Activated CD4-positive, CD25-positive, alpha-beta regulatory T cell (primary cell): Measurements from ENCODE around the gene OLR1.
"Not testable (repeated sequence)": the region's sequence is repeated elsewhere in the genome, so short reads cannot be mapped to it uniquely, and the experiment has no call there.

ENCODE experiments used
- DNase-seq, 4 experiments: peaks; one replicate each; lab custom pipeline; 2025; lab: John Stamatoyannopoulos, UW

OLR1 gene

DNA sequence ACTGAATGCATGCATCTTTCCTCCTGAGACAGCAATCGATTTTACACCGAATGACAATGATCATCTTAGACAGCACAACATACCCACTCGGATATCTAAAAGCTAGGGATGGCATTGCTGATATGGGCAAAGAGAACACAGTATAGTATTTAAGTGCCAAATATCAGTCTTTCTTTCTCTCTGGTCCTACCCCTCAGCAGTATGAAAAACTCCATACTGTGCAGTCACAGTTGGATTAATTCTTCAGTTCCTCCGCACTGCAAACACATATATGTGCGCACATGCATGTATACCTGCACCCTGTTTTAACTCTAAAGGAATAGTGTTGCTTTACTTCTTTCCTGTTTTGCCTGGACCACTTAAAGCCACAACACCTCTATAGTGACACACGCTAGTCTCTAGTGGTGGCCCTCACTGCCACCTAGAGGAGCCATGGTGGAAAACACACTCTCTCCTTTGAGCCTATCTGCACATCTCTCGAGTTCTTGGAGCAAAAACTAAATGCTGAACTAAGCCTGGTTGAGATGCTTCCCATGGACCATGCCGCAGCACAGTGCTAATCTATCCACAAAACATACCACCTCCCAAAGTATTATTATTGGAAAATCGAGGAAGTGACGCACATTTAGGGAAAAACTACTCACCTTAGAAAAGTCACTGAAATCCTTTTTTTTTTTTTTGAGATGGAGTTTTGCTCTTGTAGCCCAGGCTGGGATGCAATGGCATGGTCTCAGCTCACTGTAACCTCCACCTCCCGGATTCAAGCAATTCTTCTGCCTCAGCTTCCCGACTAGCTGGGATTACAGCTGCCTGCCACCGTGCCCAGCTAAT, 18.8 kb upstream of the OLR1 start:
- peak in 1 of 4 experiments; percentile 9 for DNase-seq

DNA sequence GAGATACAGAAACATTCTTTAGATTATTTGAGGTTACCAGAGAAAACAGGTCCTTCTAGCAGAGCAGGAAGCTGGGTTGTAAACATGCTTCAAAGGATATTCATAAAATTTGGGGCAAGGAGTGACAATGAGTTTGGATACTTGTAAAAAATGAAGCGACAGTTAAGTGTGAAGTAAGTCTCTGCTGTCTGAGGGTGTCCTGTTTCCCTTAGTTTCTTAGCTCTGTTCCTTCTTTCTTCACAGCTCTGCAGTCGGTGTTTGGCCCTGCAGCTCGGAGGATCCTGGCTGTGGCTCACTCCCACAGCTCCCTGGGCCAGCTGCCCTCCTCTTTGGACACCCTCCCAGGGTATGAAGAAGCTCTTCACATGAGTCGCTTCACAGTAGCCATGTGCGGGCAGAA, 17.7 kb upstream of the OLR1 start:
- no peak for DNase-seq

DNA sequence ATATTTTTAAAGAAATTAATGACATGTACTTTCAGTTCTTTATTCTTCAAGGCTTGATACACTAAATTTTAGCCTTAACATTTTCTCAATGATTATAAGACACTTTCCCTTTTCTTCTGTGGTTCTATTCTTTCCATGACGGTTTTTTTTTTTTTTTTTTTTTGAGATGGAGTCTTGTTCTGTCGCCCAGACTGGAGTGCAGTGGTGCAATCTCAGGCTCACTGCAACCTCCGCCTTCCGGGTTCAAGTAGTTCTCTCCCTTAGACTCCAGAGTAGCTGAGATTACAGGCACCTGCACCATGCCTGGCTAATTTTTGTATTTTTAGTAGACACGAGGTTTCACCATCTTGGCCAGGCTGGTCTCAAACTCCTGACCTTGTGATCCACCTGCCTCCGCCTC, 15.0 kb upstream of the OLR1 start:
- DNase-seq, result not testable (repeated sequence)

DNA sequence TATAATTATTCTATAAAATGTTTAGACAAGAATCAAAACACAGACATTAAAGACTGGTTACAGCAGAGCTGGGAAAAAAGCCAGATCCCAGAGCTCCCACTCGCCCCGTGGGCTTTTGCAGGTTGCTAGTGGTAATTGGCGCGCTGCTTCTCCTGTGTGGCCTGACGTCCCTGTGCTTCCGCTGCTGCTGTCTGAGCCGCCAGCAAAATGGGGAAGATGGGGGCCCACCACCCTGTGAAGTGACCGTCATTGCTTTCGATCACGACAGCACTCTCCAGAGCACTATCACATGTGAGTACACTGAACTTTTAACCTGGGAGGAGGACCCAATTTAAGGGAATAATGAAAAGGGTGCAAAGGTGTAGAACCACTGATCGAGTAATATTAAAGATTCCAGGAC, 14.4 kb upstream of the OLR1 start:
- DNase-seq, result no peak

DNA sequence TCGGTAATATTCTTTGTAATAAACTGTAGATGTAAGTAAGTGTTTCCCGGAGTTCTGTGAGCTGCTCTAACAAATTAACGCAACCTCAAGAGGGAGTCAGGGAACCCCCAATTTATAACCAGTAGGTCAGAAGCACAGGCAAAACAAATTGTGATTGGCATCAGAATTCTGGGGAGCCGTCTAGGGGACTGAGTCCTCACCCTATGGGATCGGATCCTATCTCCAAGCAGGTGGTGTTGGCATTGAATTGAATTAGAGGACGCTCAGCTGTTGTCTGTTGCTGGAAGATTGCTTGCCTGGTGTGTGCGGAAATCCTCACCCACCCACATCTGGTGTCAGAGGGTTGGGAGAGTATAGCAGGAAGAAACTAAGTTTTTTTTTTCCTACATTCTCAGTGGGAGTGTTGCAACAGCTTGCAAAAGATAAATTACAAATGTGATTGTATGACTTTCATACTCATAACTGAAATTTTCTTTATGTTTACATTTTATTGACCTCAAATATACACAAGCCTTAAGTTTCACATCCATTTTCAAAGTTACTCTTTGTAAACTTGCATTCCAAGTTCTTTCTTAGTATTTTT, 12.4 kb upstream of the OLR1 start:
- DNase-seq, result no peak

DNA sequence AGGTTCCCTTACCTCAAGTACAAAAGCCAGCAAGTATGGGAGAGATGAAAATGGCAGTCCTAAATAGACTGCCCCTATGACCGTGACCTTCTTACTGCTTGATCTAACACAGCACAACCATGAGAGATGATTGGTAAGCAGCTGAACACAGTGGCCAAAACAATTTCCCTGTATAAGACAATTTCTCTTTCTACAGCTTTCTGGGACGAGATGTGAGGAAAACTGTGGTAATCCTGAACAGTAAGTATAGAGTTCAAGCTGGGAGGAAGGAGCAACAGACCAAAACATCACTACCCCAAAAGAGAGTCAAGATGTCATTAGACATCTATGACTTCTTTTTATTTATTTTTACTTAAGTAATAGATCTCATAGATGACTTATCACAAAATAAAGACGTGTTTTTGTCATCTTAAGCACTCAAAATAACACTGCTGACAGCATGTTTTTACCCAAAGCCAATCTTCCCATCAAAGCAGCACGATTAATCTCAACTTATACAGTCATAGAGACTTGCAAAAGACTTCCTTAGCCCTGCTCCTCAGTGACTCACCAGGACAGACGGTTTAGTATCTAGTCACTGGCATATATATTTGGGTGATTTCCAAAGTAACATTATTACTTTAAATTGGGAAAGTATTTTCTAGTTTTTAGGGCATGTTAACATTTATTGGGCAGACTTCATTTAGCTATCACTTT, 10.6 kb upstream of the OLR1 start:
- no peak for DNase-seq

DNA sequence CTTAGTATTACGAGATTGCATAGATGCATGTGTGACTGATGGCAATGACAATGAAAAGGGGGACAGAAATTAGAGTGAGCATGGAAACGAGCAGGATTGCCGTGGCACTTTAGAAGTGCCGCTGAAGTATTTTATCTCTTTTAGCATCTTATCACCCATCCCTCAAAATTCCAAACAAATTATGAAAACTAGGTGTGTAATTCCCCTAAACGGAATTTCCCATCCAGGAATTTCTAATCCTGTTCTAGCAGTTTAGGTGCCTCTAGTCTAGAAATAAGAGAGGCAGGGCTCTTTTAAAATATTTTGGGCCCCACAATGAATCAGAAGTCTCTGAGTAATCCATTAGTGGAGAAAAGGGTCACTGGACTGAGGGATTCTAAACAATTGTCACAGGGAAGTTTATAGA, 7.8 kb upstream of the OLR1 start:
- no peak for DNase-seq

DNA sequence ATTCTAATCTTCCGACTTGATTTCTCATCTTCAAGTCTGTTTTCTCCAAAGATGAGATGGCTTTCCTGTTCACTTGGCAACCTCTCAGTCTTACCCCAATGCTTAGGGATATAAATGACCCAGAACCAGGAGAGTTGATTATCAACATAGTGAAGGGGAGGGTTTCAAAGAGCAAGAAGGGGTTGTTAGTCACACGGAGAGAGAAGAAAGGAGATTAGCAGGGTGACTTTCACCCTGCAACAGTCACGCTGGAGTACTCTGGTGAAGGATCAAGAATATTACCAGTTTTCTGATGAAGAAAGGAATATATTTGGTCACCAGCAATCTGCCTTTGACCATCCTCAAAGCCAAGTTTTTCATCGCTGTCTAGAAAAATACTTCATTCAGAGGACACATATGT, 6.9 kb upstream of the OLR1 start, which contains the start of gene TMEM52B:
TMEM52B (plus strand) TSS at position 212 of the 400 bp plus-strand sequence. CDS start 543 bp downstream, outside the sequence.
- no peak for DNase-seq

DNA sequence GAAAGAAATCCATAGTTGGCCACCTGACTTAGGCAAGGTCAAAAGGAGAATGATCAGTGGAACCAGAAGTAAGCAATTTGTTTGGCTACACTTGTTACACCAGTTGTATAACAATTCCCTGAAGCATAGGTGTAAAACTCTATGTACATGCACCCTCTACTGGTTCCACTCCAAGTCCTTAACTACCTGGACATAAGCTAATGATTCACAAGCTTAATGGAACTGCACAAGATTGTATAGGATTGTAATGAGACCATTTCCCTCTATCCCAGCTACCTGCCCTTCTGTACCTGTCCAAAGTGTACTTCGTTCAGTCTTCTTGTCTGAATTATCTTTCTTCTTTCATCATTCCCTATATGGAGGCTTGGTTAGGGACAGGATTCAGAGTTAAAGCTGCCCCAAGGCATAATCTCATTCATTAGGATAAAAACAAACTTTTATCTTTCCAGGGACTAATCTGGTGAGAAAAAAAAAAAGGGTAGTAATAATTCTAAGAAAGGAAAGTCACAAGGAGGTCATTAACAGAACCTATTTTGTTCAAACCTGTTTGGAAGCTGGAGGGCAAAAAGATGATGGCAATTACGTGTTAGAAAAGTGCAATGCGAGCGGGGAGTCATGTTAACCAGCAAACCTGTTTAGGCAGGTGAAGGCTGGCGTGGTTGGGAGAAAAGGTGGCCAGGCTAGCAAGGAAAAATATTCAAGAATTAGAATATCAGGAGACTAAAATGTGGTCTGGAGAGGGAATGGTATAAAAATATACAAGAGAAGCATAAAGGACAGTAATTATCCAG, 4.1 kb upstream of the OLR1 start:
- no peak for DNase-seq

DNA sequence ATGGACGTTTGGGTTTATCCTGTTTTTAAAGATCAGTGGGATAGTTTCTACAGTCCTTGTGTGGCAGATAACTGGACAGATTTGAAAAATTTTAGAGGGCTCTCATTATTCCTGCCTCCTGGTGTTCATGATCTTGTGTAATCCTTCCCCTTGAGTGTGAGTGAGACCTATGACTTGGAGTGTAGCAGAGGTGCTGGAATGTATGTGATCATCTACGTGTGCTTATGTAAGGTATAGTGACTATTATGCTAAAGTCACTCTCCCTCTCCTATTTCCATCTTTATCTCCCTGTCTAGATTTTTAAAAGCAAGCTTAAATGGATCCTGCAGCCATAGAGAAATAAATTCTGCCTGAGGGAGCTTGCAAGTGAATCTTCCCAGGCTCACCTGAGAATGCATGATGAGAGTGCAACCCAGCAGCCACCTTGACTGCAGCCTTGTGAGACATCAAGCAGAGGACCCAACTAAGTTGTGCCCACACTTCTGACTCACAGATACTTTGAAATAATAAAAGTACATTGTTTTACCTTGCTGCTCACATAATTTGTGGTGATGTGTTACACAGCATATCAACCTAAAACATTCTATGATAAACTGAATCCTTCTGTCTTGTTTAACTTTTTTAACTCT, 3.2 kb upstream of the OLR1 start:
- no peak for DNase-seq

DNA sequence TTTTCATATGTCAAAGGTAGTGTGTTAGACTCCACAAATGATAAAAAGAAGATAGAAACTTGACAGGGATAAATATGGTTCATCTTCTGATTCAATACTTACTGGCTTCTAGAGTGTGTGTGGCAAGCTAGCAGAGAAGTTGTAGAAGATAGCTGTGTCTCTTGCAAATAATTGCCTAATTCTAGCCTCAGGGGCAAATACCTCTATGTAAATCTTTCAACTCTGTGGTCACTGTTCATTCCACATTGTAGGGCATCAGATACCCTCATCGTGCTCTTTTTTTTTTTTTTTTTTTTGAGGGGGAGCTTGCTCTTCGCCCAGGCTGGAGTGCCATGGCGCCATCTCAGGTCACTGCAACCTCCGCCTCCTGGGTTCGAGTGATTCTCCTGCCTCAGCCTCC, 1.7 kb downstream of the OLR1 start:
- no peak for DNase-seq

DNA sequence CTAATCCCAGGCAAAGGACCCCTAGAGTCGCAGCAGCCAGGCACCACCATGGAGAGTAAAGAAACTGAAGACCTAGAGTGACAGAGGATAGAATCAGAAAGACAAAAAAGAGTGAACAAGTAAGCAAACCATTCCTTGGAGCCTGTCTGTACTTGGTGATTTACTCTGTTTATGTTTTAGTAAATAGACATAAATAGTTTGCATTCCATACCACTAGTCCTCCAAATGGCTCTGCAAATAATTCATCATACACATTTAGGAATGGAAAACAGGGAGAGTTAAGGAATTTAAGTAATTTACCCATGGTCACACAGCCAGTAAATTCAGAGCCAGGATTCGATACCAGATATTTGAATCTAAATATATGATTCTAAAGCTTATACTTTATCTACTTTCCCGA, 2.8 kb downstream of the OLR1 start:
- no peak for DNase-seq

DNA sequence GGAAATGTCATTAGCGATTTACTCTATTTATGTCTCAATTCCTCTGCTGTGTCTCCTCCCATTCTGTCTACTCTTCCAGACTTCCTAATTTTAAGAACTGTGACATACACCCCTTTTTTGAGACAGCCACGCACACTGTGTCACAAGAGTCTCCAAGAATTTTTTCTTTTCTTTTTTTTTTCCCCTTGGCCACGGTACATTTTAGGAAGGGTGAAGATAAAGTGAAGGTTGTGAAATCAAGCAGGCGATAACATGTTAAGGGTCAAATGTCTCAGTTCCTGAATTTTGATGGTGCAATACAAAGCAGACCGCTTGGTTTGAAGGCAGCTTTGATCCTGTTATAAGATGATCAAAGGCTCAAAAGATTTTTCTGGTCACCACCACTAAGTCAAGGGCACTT, 4.3 kb downstream of the OLR1 start:
- DNase-seq, result no peak

DNA sequence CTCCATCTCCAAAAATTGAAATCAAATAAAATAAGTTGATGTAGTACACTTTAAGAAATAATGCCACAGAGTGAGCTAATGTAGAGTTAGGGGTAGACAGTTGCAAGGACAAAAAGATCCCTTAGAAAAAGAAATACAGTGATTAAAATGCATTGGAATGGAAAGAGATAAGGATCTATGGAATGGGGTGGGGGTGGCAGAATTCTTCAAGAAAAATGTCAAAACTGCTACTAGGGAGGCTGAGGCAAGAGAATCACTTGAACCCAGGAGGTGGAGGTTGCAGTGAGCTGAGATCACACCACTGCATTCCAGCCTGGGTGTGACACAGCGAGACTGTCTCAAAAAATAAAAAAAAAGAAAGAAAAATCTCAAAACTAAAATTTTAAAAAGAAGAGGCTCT, 6.5 kb downstream of the OLR1 start:
- no peak for DNase-seq

DNA sequence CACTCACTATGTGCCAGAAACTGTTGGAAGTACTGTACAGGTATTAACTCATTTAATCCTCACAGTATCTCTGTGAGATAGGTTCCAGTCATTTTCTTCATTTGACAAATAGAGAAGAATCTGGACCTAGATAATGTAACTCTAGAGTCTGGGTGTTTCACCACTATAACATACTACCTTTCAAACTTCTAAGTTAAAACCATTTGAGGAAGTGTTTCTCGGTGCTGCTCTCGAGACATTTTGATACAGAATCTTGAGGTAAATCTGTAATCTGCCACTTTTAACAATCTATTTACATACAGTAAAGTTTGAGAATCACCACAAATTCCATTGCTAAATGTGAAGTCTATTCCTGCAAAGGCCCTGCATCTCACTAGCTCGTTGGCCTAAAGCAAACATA, 8.8 kb downstream of the OLR1 start:
- no peak for DNase-seq

DNA sequence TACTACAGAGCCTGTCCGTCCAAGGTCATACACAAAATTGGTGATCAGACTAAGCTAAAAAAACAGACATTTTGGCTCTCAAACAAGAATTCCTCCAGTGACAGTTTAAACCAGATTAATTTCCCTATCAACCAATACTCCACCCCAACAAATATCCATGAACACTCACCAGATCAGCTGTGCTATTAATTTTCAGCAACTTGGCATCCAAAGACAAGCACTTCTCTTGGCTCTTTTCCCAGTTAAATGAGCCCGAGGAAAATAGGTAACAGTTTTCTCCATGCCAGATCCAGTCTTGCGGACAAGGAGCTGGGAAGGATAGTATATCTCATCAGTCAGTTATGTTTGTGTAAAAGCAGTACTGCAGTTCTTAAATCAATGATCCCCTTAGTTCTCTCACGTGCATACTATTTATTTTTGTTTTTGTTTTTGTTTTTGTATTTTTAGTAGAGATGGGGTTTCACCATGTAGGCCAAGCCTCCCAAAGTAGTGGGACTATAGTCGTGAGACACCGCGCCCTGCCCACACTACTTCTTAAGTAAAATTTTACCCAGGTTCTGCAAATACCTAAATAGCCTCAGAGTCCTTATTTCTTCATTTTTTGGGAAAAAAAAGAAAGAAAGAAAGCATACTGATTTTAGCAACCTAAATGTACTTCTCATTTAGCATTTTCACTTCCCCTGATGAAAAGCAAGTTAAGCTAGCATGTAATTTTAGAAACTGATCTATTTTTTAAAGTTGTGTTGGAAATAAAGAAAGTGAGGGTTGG, 11.1 kb downstream of the OLR1 start:
- DNase-seq, result no peak

DNA sequence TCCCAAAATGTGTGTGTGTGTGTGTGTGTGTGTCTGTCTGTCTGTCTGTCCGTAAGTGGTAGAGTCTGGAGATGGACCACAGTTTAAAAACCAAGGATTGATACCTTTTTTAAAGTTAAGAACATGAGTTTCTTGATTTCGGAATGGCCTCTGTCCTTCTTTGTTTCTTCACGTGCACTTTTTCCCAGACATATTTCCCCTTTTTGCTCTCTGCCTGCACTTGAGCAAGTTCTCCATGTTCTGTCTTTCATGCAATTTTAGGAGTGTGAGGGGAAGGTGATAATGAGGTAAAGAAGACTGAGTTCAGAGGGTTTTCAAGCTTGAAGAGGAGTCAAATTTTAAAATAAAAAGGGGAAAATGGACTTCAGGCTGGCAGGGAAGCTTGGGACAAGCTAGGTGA, 12.7 kb downstream of the OLR1 start:
- DNase-seq, result no peak

DNA sequence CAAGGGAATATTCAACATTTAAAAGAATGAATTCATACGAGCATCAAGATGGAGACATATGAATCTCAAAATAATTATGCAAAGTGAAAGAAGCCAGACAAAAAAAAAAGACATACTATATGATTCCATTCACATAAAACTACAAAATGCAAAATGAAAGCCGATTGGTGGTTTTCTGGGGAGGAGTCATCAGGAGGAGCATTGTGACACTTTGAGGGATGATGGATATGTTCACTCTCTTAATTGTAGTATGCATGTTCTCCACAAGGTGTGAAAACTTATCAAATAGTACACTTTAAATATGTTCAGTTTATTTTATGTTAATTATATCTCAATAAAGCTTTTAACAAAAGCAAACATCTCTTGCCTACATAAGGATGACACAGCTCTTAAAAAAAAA, 13.5 kb downstream of the OLR1 start:
- no peak for DNase-seq

DNA sequence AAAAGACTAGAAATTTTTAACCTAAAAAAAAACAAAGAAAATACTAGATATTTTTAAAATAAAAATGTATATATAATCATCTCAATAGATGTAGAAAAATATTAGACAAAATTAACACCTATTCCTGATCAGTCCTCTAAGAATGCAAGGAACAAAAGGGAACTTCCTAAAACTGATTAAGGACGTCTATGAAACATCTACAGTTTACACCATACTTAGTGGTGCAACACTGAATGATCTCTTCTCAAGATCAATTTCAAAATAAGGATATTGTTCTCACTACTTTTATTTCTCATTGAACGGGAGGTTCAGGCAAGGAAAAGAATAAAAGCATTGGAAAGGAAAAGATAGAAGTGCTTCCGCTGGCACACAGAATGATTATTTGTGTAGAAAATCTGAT, 16.0 kb downstream of the OLR1 start:
- DNase-seq, result no peak

DNA sequence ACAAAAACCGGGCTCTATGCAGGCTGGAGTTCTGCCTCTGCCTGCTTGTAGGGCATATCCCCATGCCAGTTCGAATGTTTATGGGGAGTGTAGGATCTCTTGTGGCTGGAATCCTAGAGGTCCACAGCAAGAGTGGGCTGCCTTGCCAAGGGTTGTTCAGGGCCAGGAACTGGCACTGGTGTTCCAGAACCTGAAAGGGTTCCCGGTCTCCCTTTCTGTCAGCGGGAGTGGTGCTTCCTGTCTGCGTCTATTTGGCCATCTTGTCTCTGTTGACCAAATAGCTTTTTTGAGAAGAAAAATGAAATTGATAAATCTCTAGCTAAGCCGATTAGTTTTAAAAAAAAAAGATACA, 17.8 kb downstream of the OLR1 start:
- DNase-seq, result no peak
